Measurements from ENCODE around the gene HAO2. TPM values are rescaled to one million over a fixed set of nuclear protein-coding genes. Genes with fewer than 3 reads are reported as not detected.

HAO2 gene
- total RNA-seq, 1 experiment from 2014 or later = 0.27 TPM

GRCh38 chr1:119370748-119371147, 2.2 kb downstream of the HAO2 start:
- H3K9me3 ChIP-seq = no peaks in the 10 kb centered on the region
- H3K4me3 ChIP-seq (ENCODE audit: low read depth, low read length) = no peak overlapping the region
- DNase-seq = no peak
- Mint-ChIP-seq H3K4me3 (ENCODE audit: unreplicated experiment) (no peak overlapping the region), H3K9me3 (ENCODE audit: unreplicated experiment) (no peaks in the 10 kb centered on the region), H3K27ac (ENCODE audit: unreplicated experiment) (no peak overlapping the region), H3K4me1 (ENCODE audit: low read depth, unreplicated experiment) (peaks cover 12% of the 10 kb centered on the region), H3K36me3 (ENCODE audit: insufficient read depth, unreplicated experiment) (no peaks in the 10 kb centered on the region), H3K27me3 (ENCODE audit: insufficient read depth, unreplicated experiment) (no peaks in the 10 kb centered on the region)
- POLR2A ChIA-PET = no interaction called here
- no peaks in the 10 kb centered on the region for H3K36me3 ChIP-seq (ENCODE audit: control insufficient read depth, insufficient read depth, low read length)
- no TSS peak for BruUV-seq (replicated peaks)
- H3K27me3 ChIP-seq (replicated peaks; ENCODE audit: control insufficient read depth, insufficient read depth, low read length) = no peaks in the 10 kb centered on the region
- intact Hi-C loops (cut with micrococcal nuclease; ENCODE audit: unreplicated experiment) = loop anchor here (5.0 to 10.0 kb wide), 3 partner anchors 174 to 292 kb away; no protein-coding TSS in a partner anchor
- no peaks in the 10 kb centered on the region for H3K4me1 ChIP-seq
- no peak for TF ChIP-seq CTCF (IDR thresholded peaks at IDR 0.05; ENCODE audit: insufficient read depth in 1 of 2, low read depth in 1 of 2, low read length in 1 of 2, severe bottlenecking in 1 of 2, unreplicated experiment in 1 of 2)
- CTCF ChIA-PET = no interaction called here

GRCh38 chr1:119371815-119372214, 3.2 kb downstream of the HAO2 start:
- no peaks in the 10 kb centered on the region for H3K9me3 ChIP-seq
- no peaks in the 10 kb centered on the region for H3K36me3 ChIP-seq (ENCODE audit: control insufficient read depth, insufficient read depth, low read length)
- no peaks in the 10 kb centered on the region for H3K9me3 Mint-ChIP-seq (ENCODE audit: unreplicated experiment)
- POLR2A ChIA-PET = no interaction called here
- no peak overlapping the region for H3K27ac Mint-ChIP-seq (ENCODE audit: unreplicated experiment)
- H3K4me1 ChIP-seq = no peaks in the 10 kb centered on the region
- no peak for TF ChIP-seq CTCF (IDR thresholded peaks at IDR 0.05; ENCODE audit: insufficient read depth in 1 of 2, low read depth in 1 of 2, low read length in 1 of 2, severe bottlenecking in 1 of 2, unreplicated experiment in 1 of 2)
- CTCF ChIA-PET = interaction anchor here (1.0 to 2.3 kb wide), 2 partner anchors 80 to 104 kb away, joined by 3 to 19 read pairs; no protein-coding TSS in a partner anchor
- no peak overlapping the region for H3K4me3 ChIP-seq (ENCODE audit: low read depth, low read length)
- H3K4me1 Mint-ChIP-seq (ENCODE audit: low read depth, unreplicated experiment) = peaks cover 12% of the 10 kb centered on the region
- H3K27me3 Mint-ChIP-seq (ENCODE audit: insufficient read depth, unreplicated experiment) = no peaks in the 10 kb centered on the region
- no peaks in the 10 kb centered on the region for H3K27me3 ChIP-seq (replicated peaks; ENCODE audit: control insufficient read depth, insufficient read depth, low read length)
- H3K36me3 Mint-ChIP-seq (ENCODE audit: insufficient read depth, unreplicated experiment) = no peaks in the 10 kb centered on the region
- DNase-seq = no peak
- intact Hi-C loops (cut with micrococcal nuclease; ENCODE audit: unreplicated experiment) = loop anchor here (1.0 to 10.0 kb wide), 5 partner anchors 76 to 290 kb away; no protein-coding TSS in a partner anchor
- BruUV-seq (replicated peaks) = no TSS peak
- H3K4me3 Mint-ChIP-seq (ENCODE audit: unreplicated experiment) = no peak overlapping the region

GRCh38 chr1:119372503-119373086, 4.0 kb downstream of the HAO2 start:
- Mint-ChIP-seq H3K4me3 (ENCODE audit: unreplicated experiment) (no peak overlapping the region), H3K36me3 (ENCODE audit: insufficient read depth, unreplicated experiment) (no peaks in the 10 kb centered on the region), H3K27ac (ENCODE audit: unreplicated experiment) (no peak overlapping the region), H3K4me1 (ENCODE audit: low read depth, unreplicated experiment) (peaks cover 12% of the 10 kb centered on the region), H3K9me3 (ENCODE audit: unreplicated experiment) (peaks cover 7% of the 10 kb centered on the region), H3K27me3 (ENCODE audit: insufficient read depth, unreplicated experiment) (no peaks in the 10 kb centered on the region)
- Histone ChIP-seq H3K27me3 (replicated peaks; ENCODE audit: control insufficient read depth, insufficient read depth, low read length) (no peaks in the 10 kb centered on the region), H3K4me1 (no peaks in the 10 kb centered on the region), H3K36me3 (ENCODE audit: control insufficient read depth, insufficient read depth, low read length) (no peaks in the 10 kb centered on the region), H3K4me3 (ENCODE audit: low read depth, low read length) (no peak overlapping the region), H3K9me3 (no peaks in the 10 kb centered on the region)
- intact Hi-C loops (cut with micrococcal nuclease; ENCODE audit: unreplicated experiment) = loop anchor here (1.0 to 10.0 kb wide), 5 partner anchors 76 to 290 kb away; no protein-coding TSS in a partner anchor
- BruUV-seq (replicated peaks) = no TSS peak
- peak; percentile 34 to 36 for TF ChIP-seq CTCF (IDR thresholded peaks at IDR 0.05; ENCODE audit: insufficient read depth in 1 of 2, low read depth in 1 of 2, low read length in 1 of 2, severe bottlenecking in 1 of 2, unreplicated experiment in 1 of 2)
- CTCF ChIA-PET = interaction anchor here (0.9 to 2.3 kb wide), 5 partner anchors 77 to 288 kb away, joined by 3 to 19 read pairs (median 3); no protein-coding TSS in a partner anchor
- peak; percentile 53 to 65 for DNase-seq
- POLR2A ChIA-PET = no interaction called here
